ENCODE data around the gene LANCL2.

- TF ChIP-seq GATA3 (IDR thresholded peaks at IDR 0.05; ENCODE audit: low read depth, low read length) (no peak), GATA2 (IDR thresholded peaks at IDR 0.05; ENCODE audit: low read depth, low read length) (no peak)
Observed at GRCh38 chr7:55397617-55398016, 32.5 kb downstream of the LANCL2 start.

All from SH-SY5Y (cell line).